ENCODE data around the gene HLA-B. TPM values are rescaled to one million over a fixed set of nuclear protein-coding genes. Genes with fewer than 3 reads are reported as not detected.

The HLA-B gene
- total RNA-seq, 1 experiment from 2014 or later: 68.6 TPM

- H2BK120ac ChIP-seq (ENCODE audit: low read depth, low read length, poor library complexity, severe bottlenecking): no peak overlapping the region
- H2BK15ac ChIP-seq (ENCODE audit: low read depth, low read length): no peak overlapping the region
- H3K27me3 Mint-ChIP-seq (ENCODE audit: low read depth): peaks cover 23% of the 10 kb centered on the region
- no peak overlapping the region for H2BK5ac ChIP-seq (ENCODE audit: insufficient read length, low read length)
- H3K4ac ChIP-seq (ENCODE audit: low read depth, low read length): no peak overlapping the region
- H3K14ac ChIP-seq (ENCODE audit: insufficient read depth, low read length): no peak overlapping the region
- no peak overlapping the region for H3K4me3 Mint-ChIP-seq
- H3K27ac Mint-ChIP-seq: no peak overlapping the region
- H4K91ac ChIP-seq (ENCODE audit: insufficient read length, low read depth, low read length): no peak overlapping the region
- no peaks in the 10 kb centered on the region for H3K9me3 ChIP-seq (ENCODE audit: control insufficient read depth, low read depth, low read length)
- no peak overlapping the region for H3K23ac ChIP-seq (ENCODE audit: insufficient read length, low read depth, low read length)
- no peak for DNase-seq
- no peaks in the 10 kb centered on the region for H3K79me1 ChIP-seq (ENCODE audit: insufficient read depth, low read depth, low read length, poor library complexity, severe bottlenecking)
- no peak overlapping the region for H4K5ac ChIP-seq (ENCODE audit: insufficient read length, low read depth, low read length)
- no peak overlapping the region for H2BK12ac ChIP-seq (ENCODE audit: insufficient read length, low read depth, low read length)
- H3K4me1 Mint-ChIP-seq: no peaks in the 10 kb centered on the region
- no peak overlapping the region for H2AK5ac ChIP-seq (ENCODE audit: insufficient read length, low read length)
- H3K79me2 ChIP-seq (ENCODE audit: insufficient read depth, low read length): no peaks in the 10 kb centered on the region
- no peaks in the 10 kb centered on the region for H3K36me3 Mint-ChIP-seq (ENCODE audit: insufficient read depth in 1 of 3, low read depth in 3 of 3)
- H3K27me3 ChIP-seq (ENCODE audit: insufficient read depth, low read length): no peaks in the 10 kb centered on the region; the same call in 1 of the 2 replicates
- H3K23me2 ChIP-seq (ENCODE audit: insufficient read length, low read depth, low read length, poor library complexity, severe bottlenecking): no peaks in the 10 kb centered on the region
- no peaks in the 10 kb centered on the region for H4K20me1 ChIP-seq (ENCODE audit: control insufficient read depth, insufficient read depth, insufficient read length)
- H4K8ac ChIP-seq (replicated peaks; ENCODE audit: insufficient read length, low read depth, low read length): no peak overlapping the region
- H3K4me2 ChIP-seq (ENCODE audit: insufficient read depth, insufficient read length, low read length): no peak overlapping the region
- no peak overlapping the region for H2BK20ac ChIP-seq (ENCODE audit: low read depth, low read length, poor library complexity, severe bottlenecking)
- no peak overlapping the region for H3K56ac ChIP-seq (ENCODE audit: insufficient read length, low read depth, low read length)
- H3K9ac ChIP-seq (ENCODE audit: extremely low read depth, insufficient read length, low read length): no peak overlapping the region
- no CpG with 5 or more reads among the region's 4 CpGs for WGBS (ENCODE audit: extremely low coverage, insufficient read length, low lambda C conversion rate)
- no peak overlapping the region for H2AFZ ChIP-seq (ENCODE audit: low read length)
- no peaks in the 10 kb centered on the region for H3K4me1 ChIP-seq (ENCODE audit: insufficient read depth, low read length)
- no peak overlapping the region for H3K27ac ChIP-seq (ENCODE audit: insufficient read length, low read depth, low read length)
- no peaks in the 10 kb centered on the region; a peak in 1 of 5 replicates for H3K9me3 Mint-ChIP-seq
- no peak overlapping the region for H3K18ac ChIP-seq (ENCODE audit: insufficient read length, low read depth, low read length)
- H3T11ph ChIP-seq (ENCODE audit: low read length): no peak overlapping the region
- TF ChIP-seq, protein P1, sequence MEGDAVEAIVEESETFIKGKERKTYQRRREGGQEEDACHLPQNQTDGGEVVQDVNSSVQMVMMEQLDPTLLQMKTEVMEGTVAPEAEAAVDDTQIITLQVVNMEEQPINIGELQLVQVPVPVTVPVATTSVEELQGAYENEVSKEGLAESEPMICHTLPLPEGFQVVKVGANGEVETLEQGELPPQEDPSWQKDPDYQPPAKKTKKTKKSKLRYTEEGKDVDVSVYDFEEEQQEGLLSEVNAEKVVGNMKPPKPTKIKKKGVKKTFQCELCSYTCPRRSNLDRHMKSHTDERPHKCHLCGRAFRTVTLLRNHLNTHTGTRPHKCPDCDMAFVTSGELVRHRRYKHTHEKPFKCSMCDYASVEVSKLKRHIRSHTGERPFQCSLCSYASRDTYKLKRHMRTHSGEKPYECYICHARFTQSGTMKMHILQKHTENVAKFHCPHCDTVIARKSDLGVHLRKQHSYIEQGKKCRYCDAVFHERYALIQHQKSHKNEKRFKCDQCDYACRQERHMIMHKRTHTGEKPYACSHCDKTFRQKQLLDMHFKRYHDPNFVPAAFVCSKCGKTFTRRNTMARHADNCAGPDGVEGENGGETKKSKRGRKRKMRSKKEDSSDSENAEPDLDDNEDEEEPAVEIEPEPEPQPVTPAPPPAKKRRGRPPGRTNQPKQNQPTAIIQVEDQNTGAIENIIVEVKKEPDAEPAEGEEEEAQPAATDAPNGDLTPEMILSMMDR (conservative IDR thresholded peaks at IDR 0.05): no peak
Measured at GRCh38 chr6:31305703-31306219, 51.2 kb downstream of the HLA-B start.
